Sigmoid colon (tissue), 7 donors: ENCODE data around the gene FOXO3B. TPM values are rescaled to one million over a fixed set of nuclear protein-coding genes. Genes with fewer than 3 reads are reported as not detected.
"Not testable (repeated sequence)": the region's sequence is repeated elsewhere in the genome, so short reads cannot be mapped to it uniquely, and the experiment has no call there.

Experiments used
- DNase-seq: peaks from one replicate; pipeline ENCODE4 v3.0.0-alpha.2; 2019
- H3K27ac ChIP-seq, 4 donors: fragments of 200-600 bp; sonication (generic); one replicate each; pipeline ENCODE4 v1.5.1; 2016 to 2019; ENCODE audit warnings: mild to moderate bottlenecking in 1 of 4
- H3K27me3 ChIP-seq, 3 donors: fragments of 200-600 bp; sonication (generic); one replicate each; pipeline ENCODE4 v1.5.1; 2019; ENCODE audit warnings: mild to moderate bottlenecking in 1 of 3
- H3K36me3 ChIP-seq, 4 donors: fragments of 200-600 bp; sonication (generic); one replicate each; pipeline ENCODE4 v1.5.1; 2016 to 2019
- H3K4me1 ChIP-seq, 4 donors: fragments of 200-600 bp; sonication (generic); one replicate each; pipeline ENCODE4 v1.5.1; 2017 to 2019
- H3K4me3 ChIP-seq, 4 donors: fragments of 200-600 bp; sonication (generic); one replicate each; pipeline ENCODE4 v1.5.1; 2017 to 2019; ENCODE audit warnings: mild to moderate bottlenecking in 2 of 4, moderate library complexity in 1 of 4
- H3K9me3 ChIP-seq, 4 donors: fragments of 200-600 bp in 3 of 4; sonication (generic) in 3 of 4; one replicate each; pipeline versions ENCODE4 v1.5.1 to v1.6.1; 2013 to 2019
- WGBS, 2 donors: extraction: QIAGEN DNeasy Blood & Tissue Kit; methylation state at CpG; one replicate each; pipeline ENCODE4 v1.1.7; 2013; 5-methylcytosine and 5-hydroxymethylcytosine counted together
- intact Hi-C: fragments of 100-400 bp; cut with DNase I; formaldehyde crosslinking; loops from one replicate; pipeline ENCODE4 v1.15.1; 2023
- polyA plus RNA-seq, 3 donors: library from polyadenylated mRNA; stranded (reverse); fragments of 200-250 nt; gene quantifications; one replicate each; pipeline ENCODE4 v1.2.3, GENCODE V29; 2013
- total RNA-seq, 4 donors: library from RNA; depleted of rRNA; stranded (reverse); fragments of >200 nt; gene quantifications; one replicate each; pipeline ENCODE4 v1.1.0, GENCODE V29; 2016
- donor health status: healthy with polysubstance abuse.
- donor health status: Bipolar disorder and iron deficiency.
- donor health status: healthy.

Gene FOXO3B
- total and polyA plus RNA-seq, 7 donors, result 1.7 to 10.2 (median 6.7) TPM; not detected in 2

- H3K36me3 ChIP-seq, intact Hi-C loops: not testable (repeated sequence)
- WGBS, 2 donors, result 65 to 71% methylated on average over 2 of the region's 2 CpGs
Measured at GRCh38 chr17:18695143-18695542, 13.0 kb upstream of the FOXO3B start.

GRCh38 chr17:18682668-18683067 is 554 bp upstream of the FOXO3B start:
- H3K27me3 ChIP-seq, DNase-seq, H3K36me3 ChIP-seq, H3K4me1 ChIP-seq, H3K9me3 ChIP-seq, intact Hi-C loops: not testable (repeated sequence)
- Histone ChIP-seq H3K4me3 (peak overlapping the region in 3 of 4 donors; percentile 42 to 56 (median 54)), H3K27ac (peak overlapping the region in 3 of 4 donors; percentile 23 to 66 (median 46))
- WGBS, 2 donors, result 1 to 4% methylated on average over 3 of the region's 3 CpGs

More at GRCh38 chr17:18695143-18695542, 13.0 kb upstream of the FOXO3B start:
- H3K9me3 ChIP-seq, H3K27me3 ChIP-seq, H3K4me3 ChIP-seq, H3K4me1 ChIP-seq, H3K27ac ChIP-seq, DNase-seq: not testable (repeated sequence)

- H3K4me1 ChIP-seq, intact Hi-C loops, H3K9me3 ChIP-seq, H3K4me3 ChIP-seq, H3K27me3 ChIP-seq, DNase-seq, H3K27ac ChIP-seq: not testable (repeated sequence)
- 98% methylated on average over 29 of the region's 29 CpGs for WGBS, 2 donors
- H3K36me3 ChIP-seq, result peaks cover 0 to 10% (median 0%) of the 10 kb centered on the region in 4 donors
Measured at GRCh38 chr17:18677381-18677780, 4.7 kb downstream of the FOXO3B start.

GRCh38 chr17:18676928-18677327 is 5.2 kb downstream of the FOXO3B start:
- intact Hi-C loops, result not testable (repeated sequence)
- WGBS, 2 donors, result 98 to 99% methylated on average over 3 of the region's 3 CpGs

GRCh38 chr17:18672395-18673227 is 9.5 kb downstream of the FOXO3B start:
- H3K27me3 ChIP-seq, H3K4me1 ChIP-seq, intact Hi-C loops, H3K27ac ChIP-seq, H3K4me3 ChIP-seq, DNase-seq, H3K9me3 ChIP-seq: not testable (repeated sequence)
- H3K36me3 ChIP-seq, result peaks cover 0 to 44% (median 4%) of the 10 kb centered on the region in 4 donors
- WGBS, 2 donors, result 98% methylated on average over 85 to 90 of the region's 102 CpGs

More at GRCh38 chr17:18676928-18677327, 5.2 kb downstream of the FOXO3B start:
- peaks cover 0 to 15% (median 2%) of the 10 kb centered on the region in 4 donors for H3K36me3 ChIP-seq
- DNase-seq, H3K4me1 ChIP-seq, H3K4me3 ChIP-seq, H3K27ac ChIP-seq, H3K27me3 ChIP-seq, H3K9me3 ChIP-seq: not testable (repeated sequence)

- H3K27me3 ChIP-seq, DNase-seq, intact Hi-C loops, H3K4me3 ChIP-seq, H3K27ac ChIP-seq, H3K4me1 ChIP-seq, H3K9me3 ChIP-seq: not testable (repeated sequence)
- H3K36me3 ChIP-seq, result peaks cover 0 to 35% (median 4%) of the 10 kb centered on the region in 4 donors
- WGBS, 2 donors, result 96 to 99% methylated on average over 1 of the region's 1 CpG
Measured at GRCh38 chr17:18668625-18669024, 13.5 kb downstream of the FOXO3B start.

- 98% methylated on average over 3 of the region's 3 CpGs for WGBS, 2 donors
- intact Hi-C loops, DNase-seq: not testable (repeated sequence)
Measured at GRCh38 chr17:18667535-18667934, 14.6 kb downstream of the FOXO3B start.

GRCh38 chr17:18666326-18666725 is 15.8 kb downstream of the FOXO3B start:
- H3K4me1 ChIP-seq, intact Hi-C loops, H3K27me3 ChIP-seq, DNase-seq, H3K27ac ChIP-seq, H3K4me3 ChIP-seq: not testable (repeated sequence)
- peaks cover 0 to 23% (median 2%) of the 10 kb centered on the region in 4 donors for H3K36me3 ChIP-seq
- peaks cover 0 to 18% (median 13%) of the 10 kb centered on the region in 4 donors for H3K9me3 ChIP-seq
- 86 to 100% methylated on average over 2 of the region's 2 CpGs for WGBS, 2 donors

More at GRCh38 chr17:18667535-18667934, 14.6 kb downstream of the FOXO3B start:
- H3K4me3 ChIP-seq, H3K27ac ChIP-seq, H3K27me3 ChIP-seq, H3K4me1 ChIP-seq: not testable (repeated sequence)
- Histone ChIP-seq H3K36me3 (peaks cover 0 to 35% (median 4%) of the 10 kb centered on the region in 4 donors), H3K9me3 (peaks cover 0 to 13% (median 6%) of the 10 kb centered on the region in 4 donors)

GRCh38 chr17:18661924-18662624 is 20.0 kb downstream of the FOXO3B start:
- H3K4me1 ChIP-seq, H3K36me3 ChIP-seq, H3K4me3 ChIP-seq, intact Hi-C loops, DNase-seq, H3K27ac ChIP-seq, H3K27me3 ChIP-seq: not testable (repeated sequence)
- peaks cover 0 to 24% (median 16%) of the 10 kb centered on the region in 4 donors for H3K9me3 ChIP-seq
- 89 to 93% methylated on average over 5 of the region's 5 CpGs for WGBS, 2 donors

- H3K9me3 ChIP-seq, DNase-seq, H3K27ac ChIP-seq, H3K4me3 ChIP-seq, intact Hi-C loops, H3K36me3 ChIP-seq, H3K27me3 ChIP-seq, H3K4me1 ChIP-seq: not testable (repeated sequence)
- 55 to 80% methylated on average over 23 of the region's 23 CpGs for WGBS, 2 donors
Measured at GRCh38 chr17:18650094-18650493, 32.0 kb downstream of the FOXO3B start.

GRCh38 chr17:18644291-18644690 is 37.8 kb downstream of the FOXO3B start, which contains the start of gene TBC1D28:
Gene TBC1D28 (minus strand): TSS chr17:18644391. CDS start chr17:18641352, 3,039 bp downstream.
- H3K27ac ChIP-seq, intact Hi-C loops, DNase-seq, H3K4me3 ChIP-seq, H3K9me3 ChIP-seq, H3K4me1 ChIP-seq, H3K27me3 ChIP-seq, H3K36me3 ChIP-seq: not testable (repeated sequence)
- WGBS, 2 donors, result 93 to 94% methylated on average over 9 of the region's 9 CpGs

- intact Hi-C loops, H3K4me3 ChIP-seq, H3K27ac ChIP-seq, H3K9me3 ChIP-seq, DNase-seq, H3K36me3 ChIP-seq, H3K4me1 ChIP-seq, H3K27me3 ChIP-seq: not testable (repeated sequence)
- WGBS, 2 donors, result 79 to 90% methylated on average over 4 to 5 of the region's 6 CpGs
Measured at GRCh38 chr17:18643124-18643523, 39.0 kb downstream of the FOXO3B start.
